CD4-positive, alpha-beta T cell treated with Interleukin-15 for 1 hour (primary cell): Measurements from ENCODE around the gene PVR.
A peak's percentile ranks its signal among the peaks of the same experiment; 100 is the strongest.
"Not testable (repeated sequence)": the region's sequence is repeated elsewhere in the genome, so short reads cannot be mapped to it uniquely, and the experiment has no call there.

ENCODE experiments used
- DNase-seq: peaks from one replicate; pipeline ENCODE4 v3.0.0-alpha.2; 2020

Gene PVR

DNA sequence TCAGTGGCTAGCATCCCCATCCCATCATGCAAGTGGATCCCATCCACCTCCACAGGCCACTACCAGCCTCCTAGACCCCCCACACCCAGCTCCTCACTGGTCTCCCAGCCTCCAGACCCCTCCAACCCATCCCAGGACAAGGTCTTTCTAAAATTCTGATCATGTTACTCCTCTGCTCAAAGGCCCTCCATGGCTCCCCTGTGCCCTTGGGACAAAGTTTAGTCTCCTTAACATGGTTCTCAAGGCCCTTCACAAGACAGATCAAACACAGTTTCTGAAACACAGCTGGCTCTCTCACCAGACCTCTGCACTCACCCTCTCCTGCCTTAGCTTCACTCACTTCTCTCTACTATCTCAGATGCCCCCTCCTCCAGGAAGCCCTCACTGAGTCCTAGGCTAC, 36.8 kb downstream of the PVR start:
- DNase-seq: no peak

DNA sequence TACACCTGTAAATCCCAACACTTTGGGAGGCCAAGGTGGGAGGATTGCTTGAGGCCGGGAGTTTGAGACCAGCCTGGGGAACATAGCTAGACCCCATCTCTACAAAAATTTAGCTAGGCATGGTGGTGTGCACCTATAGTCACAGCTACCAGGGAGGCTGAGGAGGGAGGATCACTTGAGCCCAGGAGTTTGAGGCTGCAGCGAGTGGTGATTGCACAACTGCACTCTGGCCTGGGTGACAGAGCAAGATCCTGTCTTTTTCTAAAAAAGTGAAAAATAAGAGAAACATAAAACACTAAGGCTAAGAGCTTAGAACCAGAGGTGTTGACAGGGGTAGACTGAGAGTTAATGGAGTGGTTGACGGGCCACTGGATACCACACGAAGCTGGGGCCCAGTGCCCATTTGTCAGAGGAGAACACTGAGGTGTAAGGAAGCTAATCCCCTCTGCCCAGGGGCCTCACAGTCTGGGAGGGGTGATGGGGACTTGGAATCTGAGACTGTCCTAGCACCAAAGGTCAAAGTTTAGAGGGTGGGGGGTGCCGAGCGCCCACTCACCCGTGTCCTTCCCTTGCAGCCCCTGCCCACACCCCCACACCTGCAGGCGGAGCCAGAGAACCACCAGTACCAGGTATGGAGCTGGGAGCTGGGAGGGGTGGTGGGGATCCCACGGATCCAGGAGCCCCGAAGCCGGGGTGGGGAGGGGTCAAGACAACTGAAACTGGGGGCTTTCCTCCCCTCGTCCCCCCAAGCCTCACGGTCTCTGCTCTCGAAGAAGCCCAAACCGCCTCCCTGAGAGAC, 38.5 kb downstream of the PVR start:
- no peak for DNase-seq

DNA sequence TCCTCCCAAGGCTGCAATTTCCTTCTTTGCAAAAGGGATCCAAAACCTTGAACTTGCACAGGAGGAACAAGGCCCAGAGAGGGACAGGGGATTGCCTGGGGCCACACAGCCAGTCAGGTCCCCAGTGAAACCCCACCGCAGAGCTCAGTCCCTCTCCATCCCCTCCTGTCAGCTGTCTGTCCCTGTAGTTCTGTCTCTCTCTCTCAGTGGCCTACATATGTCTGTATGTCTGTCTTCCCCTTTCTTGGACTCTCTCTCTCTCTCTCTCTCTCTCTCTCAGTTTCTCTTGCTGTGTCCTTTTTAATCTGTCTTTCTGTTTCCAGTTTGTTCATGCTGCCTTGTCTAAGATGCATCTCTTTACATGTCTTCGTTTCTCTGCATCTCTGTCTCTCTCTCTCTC, 39.1 kb downstream of the PVR start:
- DNase-seq: no peak

DNA sequence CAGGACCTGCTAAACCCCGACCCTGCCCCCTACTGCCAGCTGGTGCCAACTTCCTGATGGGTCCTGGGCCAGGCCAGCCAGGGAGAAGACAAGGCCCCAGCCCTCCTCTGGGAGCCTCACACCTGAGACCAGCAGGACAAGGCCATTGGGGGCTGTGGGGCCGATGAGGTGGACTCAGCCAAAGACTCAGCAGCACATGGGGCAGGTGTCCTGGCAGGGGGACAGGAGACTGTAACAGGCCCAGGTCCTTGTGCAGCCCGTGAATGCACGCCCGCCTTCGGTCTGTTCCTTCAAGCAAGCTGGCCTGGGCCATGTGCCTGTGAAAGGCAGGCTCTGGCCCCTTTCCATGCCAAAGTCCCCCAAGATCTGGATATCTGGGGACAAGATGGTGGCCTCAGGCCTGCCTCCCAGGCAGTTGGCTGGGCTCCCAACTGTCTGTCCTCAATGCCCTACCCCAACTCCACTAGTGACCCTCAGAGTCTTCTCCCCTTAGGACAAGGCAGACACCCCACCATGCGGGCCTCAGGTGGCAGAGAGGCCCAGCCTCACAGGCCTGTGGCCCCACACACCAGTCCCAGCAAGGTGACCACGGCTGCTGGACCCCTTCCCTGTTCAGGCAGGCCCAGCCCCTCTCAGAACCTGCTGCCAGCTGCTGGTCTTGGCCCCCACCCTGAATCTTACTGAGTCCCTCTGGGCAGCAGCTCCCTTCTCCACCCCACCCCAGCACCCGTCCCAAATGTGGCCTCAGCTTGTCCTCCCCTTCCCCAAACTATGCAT, 39.9 kb downstream of the PVR start:
- no peak for DNase-seq

DNA sequence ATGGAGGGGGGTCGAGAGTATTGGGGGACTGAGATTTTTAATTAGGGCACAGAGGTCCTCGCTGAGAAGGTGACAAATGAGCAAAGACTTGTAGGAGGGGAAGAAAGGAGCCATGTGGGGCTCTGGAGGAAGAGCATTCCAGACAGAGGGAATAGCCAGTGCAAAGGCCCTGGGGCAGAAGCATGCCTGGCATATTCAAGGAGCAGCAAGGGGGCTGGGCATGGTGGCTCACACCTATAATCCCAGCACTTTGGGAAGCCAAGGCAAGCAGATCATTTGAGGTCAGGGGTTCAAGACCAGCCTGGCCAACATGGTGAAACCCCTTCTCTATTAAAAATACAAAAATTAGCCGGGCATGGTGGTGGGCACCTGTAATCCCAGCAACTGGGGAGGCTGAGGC, 40.7 kb downstream of the PVR start:
- DNase-seq: not testable (repeated sequence)

DNA sequence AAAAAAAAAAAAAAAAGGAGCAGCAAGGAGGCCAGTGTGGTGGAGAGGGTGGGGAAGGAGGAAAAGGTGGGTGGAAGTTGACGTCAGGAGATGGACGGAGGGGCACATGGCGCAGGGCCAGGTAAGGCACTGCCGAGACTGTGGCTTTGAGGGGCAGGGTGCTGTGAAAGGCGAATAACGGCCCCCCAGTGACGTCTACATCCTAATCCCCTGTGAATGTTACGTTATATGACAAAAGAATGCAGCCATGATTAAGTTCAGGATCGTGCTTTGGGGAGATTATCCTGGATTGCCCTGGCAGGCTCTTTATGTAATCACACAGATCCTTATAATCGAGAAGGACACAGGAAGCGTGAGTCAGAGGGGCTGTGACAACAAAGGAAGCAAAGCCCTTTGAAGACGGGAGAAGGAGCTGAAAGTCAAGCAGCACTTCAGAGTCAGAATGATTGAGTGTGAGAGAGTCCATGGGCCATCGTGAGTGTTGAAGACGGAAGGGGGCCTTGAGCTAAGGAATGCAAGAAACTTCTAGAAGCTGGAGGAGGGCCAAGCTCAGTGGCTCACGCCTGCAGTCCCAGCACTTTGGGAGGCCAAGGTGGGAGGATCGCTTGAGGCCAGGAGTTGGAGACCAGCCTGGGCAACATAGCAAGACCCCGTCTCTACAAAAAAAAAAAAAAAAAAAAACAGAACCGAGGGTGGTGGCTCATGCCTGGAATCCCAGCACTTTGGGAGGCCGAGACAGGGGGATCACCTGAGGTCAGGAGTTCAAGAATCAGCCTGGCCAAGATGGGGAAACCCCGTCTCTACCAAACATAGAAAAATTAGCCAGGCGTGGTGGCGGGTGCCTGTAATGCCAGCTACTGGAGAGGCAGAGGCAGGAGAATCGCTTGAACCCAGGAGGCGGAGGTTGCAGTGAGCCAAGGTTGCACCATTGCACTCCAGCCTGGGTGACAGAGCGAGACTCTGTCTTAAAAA, 41.5 kb downstream of the PVR start:
- peak; percentile 36 for DNase-seq

DNA sequence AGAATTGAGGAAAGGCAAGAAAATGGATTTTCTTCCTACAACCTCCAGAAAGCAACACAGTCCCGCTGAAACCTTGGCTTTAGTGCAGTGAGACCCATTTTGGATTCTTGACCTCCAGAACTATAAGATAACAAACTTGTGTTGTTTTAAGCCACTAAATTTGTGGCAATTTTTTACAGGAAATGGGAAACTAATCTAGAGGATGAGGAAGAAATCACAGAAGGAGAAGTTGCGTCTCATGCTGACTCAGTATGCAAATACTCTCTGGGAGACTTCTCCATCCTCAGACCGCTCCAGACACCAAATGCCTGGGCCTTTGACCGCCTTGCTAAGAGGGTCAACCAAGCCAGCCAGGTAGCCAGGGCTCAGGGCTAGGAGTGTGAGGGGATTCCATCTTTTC, 42.2 kb downstream of the PVR start:
- peak; percentile 41 for DNase-seq

DNA sequence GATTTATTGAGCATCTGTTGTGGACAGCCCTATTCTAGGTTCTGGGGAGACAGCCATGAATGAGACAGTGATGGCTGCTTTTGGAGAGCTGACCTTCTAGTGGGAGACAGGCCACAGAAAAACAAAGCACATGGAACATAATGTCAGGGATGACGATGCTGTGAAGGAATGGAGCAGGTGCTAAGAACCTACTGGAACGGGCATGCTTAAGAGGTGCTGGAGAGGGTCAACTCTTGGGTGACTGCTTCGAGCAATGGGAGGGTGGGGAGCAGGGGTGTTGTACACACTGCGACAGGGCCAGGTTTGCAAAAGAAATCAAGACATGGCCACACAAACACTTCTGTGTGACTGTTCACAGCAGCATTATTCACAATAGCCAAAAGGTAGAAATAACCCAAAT, 43.2 kb downstream of the PVR start:
- DNase-seq: no peak

DNA sequence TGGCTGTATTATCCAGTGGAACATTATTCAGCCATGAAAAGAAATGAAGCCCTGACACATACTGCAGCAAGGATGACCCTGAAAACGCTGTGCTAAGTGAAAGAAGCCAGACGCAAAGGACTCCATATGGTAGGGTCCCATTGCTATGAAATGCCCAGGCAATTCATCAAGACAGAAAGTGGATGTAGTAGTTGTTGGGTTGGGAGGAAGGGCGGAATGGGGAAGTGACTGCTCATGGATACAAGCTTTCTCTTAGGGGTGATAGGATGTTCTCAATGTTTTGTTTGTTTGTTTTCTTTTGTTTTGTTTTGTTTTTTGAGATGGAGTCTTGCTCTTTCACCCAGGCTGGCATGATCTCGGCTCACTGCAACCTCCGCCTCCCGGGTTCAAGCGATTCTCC, 44.2 kb downstream of the PVR start:
- DNase-seq: no peak

DNA sequence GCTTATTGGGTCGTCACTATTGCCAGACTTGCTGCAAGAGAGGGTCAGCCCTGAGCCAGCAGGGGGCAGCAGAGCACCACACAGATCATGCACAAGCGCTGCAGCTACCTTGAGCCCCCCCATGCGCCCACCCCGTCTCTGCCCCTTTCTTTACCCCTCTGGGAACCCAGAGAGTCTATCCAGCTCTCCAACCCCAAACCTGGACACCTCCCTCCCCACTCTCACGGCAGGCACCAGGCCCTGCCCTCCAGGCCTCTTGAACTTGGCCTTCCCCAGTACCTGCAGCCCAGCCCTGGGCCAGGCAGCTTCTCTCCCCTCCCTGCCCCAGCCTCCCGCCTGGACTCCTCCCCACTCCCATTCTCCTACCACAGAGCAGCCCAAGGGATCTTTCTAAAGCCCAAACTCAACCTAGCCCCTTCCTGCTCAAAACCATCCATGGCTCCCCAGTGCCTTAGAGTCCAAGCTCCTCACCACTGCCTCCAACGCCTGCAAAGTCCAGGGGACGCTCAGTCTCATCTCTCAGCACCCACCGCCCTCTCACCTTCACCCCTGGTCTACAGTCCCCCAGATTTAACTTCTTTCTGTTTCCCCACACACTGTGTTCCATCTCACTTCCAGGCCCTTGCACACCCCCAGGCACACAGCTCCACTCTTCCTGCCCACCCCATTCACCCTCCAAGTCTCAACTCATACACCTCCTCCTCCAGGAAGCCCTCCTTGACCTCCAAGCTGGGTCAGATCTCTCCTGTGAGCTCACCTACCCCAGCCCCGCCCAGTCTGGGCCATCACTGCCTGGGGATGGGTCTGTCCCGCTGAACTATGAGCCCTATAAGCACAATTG, 45.8 kb downstream of the PVR start:
- peak; percentile 69 for DNase-seq

DNA sequence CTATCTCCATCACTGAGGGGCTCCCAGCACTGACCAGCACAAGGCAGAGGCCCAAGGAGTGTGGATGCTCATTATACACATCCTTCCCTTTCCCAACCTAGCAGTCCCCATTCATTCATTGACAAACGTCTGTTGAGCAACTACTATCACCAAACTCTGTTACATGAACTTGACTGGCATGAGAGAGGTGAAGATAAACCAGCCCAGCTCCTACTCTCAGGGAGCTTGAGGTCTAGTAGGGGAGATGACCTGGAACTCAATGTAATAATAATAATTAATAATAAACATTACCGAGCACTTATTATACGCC, 46.4 kb downstream of the PVR start:
- no peak for DNase-seq

DNA sequence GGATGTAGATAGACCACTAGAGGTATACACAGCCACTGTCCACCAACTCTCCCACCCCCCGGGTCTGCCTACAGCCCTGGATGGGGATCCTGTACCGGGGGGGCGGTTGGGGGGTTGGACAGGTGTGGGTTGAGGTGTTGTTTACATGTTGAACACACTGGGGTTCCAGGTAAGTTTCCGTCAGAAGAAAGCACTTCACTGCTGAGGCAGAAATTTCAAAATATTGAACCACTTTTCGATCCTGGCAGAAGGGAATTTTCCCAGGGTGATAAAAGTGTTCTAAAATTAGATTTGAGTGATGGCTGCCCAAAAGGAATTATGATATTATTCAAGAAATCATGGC, 48.6 kb downstream of the PVR start:
- DNase-seq: no peak

DNA sequence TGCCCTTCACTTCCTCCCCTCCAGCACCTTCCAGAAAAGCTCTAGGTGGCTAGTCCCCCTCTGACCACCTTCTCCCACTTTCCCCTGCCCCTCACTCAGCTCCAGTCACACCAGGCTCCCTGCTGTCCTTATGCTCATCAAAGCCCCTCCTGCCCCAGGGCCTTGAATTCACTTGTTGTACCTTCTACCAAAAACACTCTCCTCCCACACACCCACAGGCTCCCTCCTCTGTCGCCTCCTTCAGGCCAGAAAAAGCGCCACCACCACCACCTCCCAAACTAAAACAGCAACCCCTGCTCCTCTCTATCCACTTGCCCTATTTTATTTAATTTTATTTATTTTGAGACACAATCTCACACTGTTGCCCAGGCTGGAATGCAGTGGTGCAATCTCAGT, 50.5 kb downstream of the PVR start:
- DNase-seq: peak; percentile 24

DNA sequence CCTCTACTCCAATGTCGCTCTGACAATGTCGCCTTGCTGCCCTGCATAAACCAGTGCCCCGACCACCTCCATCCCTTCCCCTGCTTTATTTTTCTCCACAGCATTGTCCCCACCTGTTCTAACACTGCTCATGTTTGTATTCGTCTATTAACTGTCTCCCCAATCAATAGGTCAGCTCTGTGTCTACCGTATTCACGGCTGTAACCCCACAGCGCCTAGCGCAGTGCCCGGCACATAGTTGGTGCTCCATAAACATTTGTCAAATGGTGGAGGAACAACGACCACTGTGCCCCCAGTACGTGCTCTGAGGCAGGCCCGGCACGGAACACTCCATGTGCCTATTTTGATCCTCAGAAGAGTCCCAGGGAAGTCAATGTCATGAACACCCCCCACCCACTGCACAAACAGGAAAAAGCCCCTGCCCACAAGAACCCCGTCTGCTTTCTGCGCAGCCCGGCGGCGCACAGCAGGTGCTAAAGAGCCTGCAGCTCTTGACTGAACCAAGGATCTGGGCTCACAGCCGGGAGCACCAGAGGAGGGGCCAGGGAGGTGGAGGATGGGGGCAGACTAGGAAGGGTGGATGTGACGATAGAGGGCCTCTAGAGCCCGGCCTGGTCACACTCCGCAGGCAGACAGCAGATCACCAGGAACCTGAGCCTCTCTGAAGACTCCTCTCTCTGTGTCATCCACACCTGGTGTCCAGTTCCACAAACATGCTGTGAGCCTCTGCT, 53.4 kb downstream of the PVR start:
- DNase-seq: no peak

DNA sequence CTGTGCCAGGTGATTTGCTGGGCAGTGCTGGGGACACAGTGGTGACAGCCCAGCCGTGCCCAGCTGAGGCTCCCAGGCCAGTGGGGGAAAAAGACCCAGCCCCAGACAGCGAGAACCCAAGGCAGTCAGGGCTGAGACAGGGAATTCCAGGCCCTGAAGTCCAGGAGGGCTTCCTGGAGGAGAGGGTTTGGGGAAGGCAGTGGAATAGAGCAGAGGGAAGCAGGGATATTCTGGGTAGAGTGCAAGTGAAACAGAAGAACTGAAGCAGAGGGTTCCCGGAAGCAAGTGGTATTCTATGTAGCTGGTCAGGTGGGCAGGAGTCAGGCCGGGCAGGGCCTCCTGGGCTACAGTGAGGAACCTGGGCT, 53.9 kb downstream of the PVR start:
- DNase-seq: no peak

DNA sequence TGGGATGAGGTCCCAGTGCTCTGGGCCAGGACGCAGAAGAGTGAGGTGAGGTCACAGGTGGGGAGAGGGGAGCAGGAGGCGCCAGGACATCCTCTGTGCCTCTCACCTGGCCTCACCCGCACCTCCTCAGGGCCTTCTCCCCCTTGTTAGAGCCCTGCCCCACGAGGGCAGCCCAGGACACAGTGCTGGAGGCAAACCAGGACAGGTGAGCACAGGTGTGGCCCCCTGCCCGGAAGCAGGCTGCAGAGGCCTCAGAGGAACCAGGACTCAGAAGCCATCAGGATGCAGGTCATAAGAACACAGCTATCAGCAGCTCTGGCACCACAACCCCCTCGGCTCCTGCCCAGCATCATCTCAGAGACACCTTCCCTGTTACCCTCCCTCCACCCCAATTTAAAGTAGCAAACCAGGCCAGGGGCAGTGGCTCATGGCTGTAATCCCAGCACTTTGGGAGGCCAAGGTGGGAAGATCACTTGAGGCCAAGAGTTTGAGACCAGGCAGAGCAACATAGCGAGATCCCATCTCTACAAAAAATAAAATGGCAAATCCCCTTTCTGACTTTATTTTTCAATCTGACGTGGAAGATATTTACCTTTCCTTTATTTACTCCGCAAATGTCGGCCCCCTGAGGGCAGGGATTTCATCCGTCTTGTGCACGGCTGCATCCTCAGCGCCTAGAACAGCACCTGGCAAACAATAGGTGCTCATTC, 54.9 kb downstream of the PVR start, which contains the start of gene CEACAM16:
CEACAM16 (plus strand) TSS at position 660 of the 710 bp plus-strand sequence. CDS start 2,306 bp downstream, outside the sequence.
- DNase-seq: no peak

DNA sequence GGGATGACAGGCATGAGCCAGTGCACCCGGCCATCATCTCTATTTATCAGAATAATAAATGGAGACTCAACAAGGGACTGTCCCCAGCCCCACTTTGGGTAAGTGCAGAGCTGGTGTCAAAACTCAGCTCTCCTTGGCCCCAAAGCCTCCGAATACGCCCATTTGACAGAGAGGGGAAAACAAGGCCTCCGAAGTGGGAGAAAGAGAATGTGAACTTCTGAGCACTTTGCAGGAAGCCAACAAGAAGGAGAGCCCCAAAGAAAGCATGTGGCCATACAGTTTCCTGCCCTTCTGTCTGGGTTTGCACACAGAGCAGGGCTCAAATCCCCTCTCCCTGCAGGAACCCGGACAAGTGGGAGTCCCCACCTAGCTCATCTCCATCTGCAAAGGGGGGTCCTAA, 56.8 kb downstream of the PVR start:
- DNase-seq: no peak

DNA sequence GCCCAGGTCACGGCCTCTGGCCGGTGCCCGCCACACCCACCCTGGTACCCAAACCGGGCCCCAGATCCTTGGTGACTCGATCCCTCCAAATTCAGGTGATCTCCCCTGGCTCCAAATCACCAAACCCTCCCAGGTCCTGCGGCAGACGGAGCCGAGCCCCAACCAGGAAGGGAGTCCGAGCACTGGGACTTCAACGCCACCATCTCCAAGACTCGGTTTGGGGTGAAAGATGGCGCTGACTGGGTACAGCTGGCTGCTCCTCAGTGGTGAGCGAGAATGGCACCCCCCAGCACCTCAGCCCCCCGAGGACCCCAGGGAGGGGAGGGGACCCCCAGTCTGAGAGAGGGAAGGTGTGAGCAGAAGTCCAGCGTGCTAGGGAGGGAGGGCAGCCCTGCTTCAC, 57.5 kb downstream of the PVR start:
- no peak for DNase-seq

DNA sequence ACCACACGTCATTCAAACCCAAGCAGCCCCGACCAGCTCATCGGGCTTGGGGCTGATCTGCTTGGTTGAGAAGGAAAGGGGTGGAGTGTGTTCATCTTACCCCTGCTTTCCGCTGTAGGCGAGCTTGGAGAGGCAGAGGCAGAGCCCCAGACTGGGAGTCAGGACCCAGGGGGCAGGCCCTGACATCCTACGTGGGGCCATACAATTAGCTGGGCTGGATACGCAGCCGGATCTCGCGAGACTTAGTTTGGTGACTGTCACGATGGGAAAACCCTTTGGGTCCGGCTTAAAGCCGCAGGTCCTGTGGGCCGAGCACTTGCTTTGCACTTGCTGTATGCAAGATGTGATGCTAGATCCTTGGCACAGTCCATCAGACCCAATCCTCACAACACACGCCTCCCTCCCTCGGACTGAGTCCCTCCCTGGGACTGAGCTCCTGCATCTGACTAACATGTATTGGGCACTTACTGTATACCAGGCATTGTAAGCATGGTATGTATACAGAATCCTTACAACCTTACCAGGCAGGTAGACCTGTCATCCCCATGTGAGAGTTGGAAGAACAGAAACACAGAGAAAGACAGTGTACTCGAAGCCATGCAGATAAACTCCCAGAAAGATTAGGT, 59.0 kb downstream of the PVR start:
- no peak for DNase-seq

DNA sequence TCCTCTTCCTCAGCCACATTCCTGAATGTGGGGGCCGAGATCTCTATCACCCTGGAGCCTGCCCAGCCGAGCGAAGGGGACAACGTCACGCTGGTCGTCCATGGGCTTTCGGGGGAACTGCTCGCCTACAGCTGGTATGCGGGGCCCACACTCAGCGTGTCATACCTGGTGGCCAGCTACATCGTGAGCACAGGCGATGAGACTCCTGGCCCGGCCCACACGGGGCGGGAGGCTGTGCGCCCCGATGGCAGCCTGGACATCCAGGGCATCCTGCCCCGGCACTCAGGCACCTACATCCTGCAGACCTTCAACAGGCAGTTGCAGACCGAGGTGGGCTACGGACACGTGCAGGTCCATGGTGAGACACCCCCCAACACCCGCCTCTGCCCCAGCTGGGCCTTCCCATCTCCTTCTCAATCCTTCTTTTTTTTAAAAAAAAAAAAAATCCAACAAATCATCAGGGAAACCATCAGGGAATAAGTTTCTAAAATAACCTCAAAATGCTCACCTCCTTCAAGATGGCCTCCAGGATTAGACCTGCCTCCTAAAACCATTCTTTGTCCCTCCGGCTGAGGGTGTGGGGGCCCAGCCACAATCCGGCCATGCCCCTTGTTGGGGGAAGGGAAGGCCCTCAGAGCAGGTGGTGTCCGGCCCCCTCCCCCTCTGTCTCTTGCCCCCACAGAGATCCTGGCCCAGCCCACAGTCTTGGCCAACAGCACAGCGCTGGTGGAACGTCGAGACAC, 59.8 kb downstream of the PVR start:
- DNase-seq: no peak
